ENCODE measurements around the gene RHBDF2.
"Not testable (repeated sequence)": the region's sequence is repeated elsewhere in the genome, so short reads cannot be mapped to it uniquely, and the experiment has no call there.

Gene RHBDF2

GRCh38 chr17:76537578-76538280 lies 36.5 kb upstream of the RHBDF2 start, which contains the start of gene CYGB:
TSS of gene CYGB (minus strand) at chr17:76537709. CDS start at chr17:76537542, 167 bp downstream.
- peak; percentile 31 for DNase-seq

DNA sequence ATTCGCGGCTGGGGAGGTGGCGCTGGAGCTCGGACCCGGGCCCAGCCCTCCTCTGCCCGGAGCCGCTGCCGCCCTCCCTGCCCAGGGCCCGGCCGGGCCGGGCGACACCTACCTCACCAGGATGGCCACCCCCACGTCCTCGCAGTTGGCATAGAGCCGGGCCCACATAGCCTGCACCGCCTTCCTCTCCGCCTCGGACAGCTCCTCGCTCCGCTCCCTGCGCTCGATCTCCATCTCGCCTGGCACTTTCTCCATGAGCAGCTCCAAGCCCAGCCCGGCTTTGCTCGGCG lies 36.0 kb upstream of the RHBDF2 start:
- DNase-seq = no peak

- DNase-seq = no peak
Measured at GRCh38 chr17:76536511-76537287, 35.5 kb upstream of the RHBDF2 start.

DNA sequence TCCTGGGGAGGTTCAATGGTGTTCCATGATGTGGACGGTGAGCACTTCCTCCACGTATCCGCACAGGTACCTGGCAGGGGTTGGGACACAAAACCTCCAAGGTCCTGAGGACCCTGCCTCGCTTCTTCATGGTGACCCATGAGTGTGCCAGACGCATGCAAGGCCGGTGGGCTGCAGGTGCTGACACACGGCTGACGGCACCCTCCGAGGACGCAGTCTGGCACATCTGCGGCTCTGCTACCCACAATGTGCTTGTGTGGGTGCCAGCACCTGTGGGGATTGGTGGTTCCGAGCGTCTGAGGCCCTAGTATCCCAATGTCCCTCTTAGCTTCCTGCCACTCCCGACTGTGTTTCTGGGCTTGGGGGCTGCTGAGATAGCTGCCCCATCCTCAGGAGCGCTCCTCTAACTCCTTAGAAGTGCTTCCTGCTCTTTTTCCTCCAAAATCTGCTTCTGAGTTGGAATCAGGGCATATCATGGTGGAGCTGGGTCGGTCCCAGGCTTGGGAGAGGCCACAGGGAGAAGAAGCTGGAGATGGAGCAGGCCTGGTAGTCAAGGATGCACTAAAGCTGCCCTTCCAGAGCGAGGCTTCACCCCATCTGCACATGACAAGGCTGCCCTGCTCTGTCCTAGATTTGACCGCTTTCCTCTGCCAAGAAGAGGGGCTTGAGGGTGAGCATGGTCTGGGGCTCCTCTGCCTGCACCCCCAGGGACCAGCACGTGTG lies 34.7 kb upstream of the RHBDF2 start:
- DNase-seq = no peak

- DNase-seq = no peak
Measured at GRCh38 chr17:76534831-76535732, 33.9 kb upstream of the RHBDF2 start.

- DNase-seq = not testable (repeated sequence)
Measured at GRCh38 chr17:76533640-76534359, 32.6 kb upstream of the RHBDF2 start.

GRCh38 chr17:76532072-76532651 lies 30.9 kb upstream of the RHBDF2 start:
- no peak for DNase-seq

DNA sequence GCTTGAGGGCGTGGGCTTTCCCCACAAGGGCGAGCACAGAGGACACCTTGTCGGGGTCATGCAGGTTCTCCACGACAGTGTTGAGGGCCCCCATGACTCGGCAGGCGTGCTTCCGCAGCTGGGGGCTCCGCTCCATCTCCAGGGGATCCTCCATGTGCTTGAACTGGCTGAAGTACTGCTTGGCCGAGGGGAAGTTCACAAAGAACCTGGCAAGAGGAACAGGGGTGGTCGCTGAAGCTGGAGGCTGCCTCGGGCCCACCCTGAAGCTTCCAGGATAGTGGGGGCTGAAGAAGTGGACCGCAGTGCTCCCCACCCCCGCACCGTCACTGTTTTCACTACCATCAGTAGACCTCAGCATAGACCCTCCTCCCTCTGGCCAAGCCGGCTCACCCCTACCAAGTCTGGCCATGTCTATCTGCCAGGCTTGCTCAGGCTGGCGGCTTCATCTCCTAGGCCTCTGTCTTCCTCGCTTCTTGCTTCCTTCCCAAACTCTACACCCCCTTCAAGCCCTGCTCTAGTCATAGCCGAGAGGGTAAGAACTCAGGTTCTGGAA lies 30.3 kb upstream of the RHBDF2 start:
- no peak for DNase-seq

GRCh38 chr17:76530811-76531485 lies 29.7 kb upstream of the RHBDF2 start:
- no peak for DNase-seq

GRCh38 chr17:76530095-76530723 lies 29.0 kb upstream of the RHBDF2 start:
- no peak for DNase-seq

DNA sequence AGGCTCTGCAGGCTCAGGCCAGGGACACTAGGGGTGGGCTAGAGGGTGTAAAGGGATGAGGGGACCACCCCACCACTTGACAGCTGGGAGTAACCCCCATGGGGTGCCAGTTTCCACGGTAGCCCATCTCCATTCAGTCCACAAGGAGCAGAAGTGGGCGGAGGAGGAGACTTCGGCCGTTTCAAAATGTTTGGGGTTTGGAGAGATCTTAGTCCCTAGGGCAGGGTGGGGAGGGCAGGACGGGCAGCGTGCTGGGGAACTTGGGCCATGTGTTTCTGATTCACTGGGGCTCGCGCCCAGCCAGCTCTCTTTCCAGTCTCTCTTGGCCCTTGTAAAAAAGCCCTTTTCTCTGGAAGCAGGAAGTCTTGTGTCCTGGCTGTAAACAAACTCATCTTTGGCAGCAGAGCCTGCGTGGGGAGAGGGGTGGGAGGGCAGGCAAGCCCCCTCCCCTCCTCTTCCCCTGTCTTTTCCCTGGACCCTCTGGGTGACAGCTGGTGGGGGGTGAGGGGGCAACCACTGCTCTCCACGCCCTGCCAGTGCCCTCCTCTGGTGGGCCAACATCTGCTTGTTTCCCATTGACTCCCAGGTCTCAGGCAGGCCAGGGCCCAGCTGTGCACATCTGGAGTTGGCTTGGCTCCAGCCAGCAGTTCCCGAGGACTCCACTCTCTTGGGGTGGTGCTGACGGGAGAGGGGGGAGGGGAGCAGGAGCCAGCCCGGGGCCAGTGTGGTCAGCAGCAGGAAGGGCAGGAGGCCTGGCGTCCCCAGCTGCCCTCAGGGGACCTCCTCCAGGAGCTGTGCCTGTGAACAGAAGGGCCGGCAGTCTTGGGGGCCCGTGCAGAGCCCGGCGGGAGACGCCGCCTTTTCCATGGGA lies 28.2 kb upstream of the RHBDF2 start:
- DNase-seq = no peak

DNA sequence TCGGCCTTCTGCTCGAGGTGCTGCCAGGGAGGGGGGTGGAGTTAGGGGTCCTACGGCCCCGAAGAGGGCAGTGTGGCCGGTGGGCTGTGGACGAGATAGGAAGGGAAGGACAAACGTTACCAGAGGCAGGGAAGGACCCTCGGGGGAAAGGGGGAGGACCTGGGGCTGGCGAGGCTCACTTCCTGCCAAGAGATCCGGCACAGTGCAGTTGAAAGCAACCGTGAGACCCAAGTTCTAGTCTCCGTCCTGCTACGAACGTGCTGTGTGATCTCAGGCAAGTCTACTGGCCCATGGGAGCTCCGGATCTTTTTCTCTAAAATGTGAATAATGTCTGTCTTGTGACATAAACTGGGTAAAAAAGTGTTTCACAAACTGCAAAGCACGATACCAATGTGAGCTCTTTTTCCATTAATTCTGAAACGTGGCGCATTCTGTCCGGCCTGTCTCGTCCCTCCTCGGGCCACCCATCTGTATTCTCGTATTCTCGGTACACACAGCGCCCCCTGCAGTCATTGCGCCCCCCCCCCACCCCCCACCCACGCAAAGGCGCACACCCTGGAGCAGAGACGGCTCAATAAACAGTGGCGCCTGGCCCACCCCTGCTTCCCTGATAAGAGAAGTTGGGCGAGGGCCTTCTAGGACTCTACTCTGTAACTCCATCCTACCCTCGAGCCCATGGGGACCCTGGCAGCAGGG lies 27.5 kb upstream of the RHBDF2 start:
- DNase-seq = no peak

DNA sequence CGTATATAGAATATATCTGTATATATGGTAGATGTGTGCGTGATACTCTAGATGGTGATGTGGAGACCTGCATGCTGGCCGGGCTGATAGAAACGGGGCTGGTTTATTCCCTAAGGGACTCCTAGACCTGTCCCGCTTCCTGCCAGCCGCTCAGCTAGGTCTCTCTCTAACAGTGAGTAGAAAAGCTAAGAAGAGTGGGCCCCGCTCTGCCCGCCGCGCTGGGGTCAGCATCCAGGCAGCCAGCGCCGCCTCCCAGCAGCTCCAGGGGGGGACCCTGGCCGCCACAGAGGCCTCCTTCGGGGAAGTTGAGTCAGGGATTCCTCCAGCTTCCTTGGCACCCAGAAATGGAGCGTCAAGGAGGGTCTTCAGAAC lies 26.9 kb upstream of the RHBDF2 start:
- DNase-seq = no peak

- peak; percentile 53 for DNase-seq
Measured at GRCh38 chr17:76527430-76528111, 26.3 kb upstream of the RHBDF2 start.

GRCh38 chr17:76527016-76527415 lies 25.8 kb upstream of the RHBDF2 start:
- DNase-seq = not testable (repeated sequence)

GRCh38 chr17:76525513-76525833 lies 24.2 kb upstream of the RHBDF2 start:
- DNase-seq = not testable (repeated sequence)

DNA sequence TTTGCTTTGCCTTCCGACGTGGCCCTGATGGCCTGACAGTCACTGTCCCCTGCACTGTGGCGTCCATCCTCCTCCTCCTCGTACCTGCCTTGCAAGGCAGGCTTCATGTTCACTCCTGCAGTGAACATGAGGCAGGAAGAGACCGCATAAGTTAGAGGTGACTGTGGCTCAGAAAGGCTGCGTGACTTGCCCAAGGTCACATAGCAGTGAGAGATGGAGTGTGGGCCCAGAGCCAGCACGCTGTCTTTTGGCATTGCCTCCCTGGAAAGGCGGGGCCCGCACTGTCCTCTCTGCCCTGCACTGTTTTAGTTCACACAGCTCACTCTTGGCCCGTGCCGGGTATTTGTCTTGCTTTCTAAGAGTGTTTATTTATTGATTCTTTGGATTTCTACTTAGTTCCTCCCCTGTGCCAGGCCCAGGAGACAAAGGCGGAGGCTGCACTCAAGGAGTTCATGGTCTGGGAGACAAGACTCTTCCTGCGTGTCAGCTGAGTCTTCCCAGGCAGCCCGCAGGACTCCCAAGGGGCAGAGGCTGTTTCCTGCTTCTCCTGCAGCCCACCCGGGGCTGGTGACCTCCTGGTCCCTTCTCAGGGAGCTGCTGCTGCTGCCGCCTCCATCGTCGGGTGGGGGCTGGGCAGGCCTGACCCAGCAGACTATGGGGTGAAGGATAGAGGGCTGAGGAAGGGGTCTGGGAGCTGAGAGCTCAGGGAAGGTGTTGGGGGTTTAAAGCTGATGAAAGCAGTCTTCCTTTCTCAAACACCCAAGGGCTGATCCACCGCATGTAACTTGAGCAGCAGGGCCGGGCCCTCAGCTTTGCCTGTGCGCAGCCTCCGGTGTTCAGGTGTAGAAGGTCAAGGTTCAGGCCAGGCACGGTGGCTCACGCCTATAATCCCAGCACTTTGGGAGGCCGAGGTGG lies 23.6 kb upstream of the RHBDF2 start:
- no peak for DNase-seq

Measured in activated T-cell treated with anti-CD3 and anti-CD28 coated beads, Interleukin-2, amount 50 U/mL, for 1 hour (primary cell).